SJCRH30 (cell line): ENCODE results near the gene SEMA4F. TPM values are rescaled to one million over a fixed set of nuclear protein-coding genes. Genes with fewer than 3 reads are reported as not detected.

Experiments used
- DNase-seq, 2 experiments: peaks; one replicate each; pipeline ENCODE4 v3.0.0-alpha.2; 2015 to 2020
- H3K27ac ChIP-seq: fragments of 250-450 bp; sonication (Bioruptor Pico); 2 replicates; pipeline ENCODE4 v1.5.1; 2020; ENCODE audit warnings: mild to moderate bottlenecking, moderate library complexity
- H3K27me3 ChIP-seq: fragments of 250-450 bp; sonication (Bioruptor Pico); 2 replicates; pipeline ENCODE4 v1.5.1; 2020; ENCODE audit warnings: mild to moderate bottlenecking, moderate library complexity
- H3K36me3 ChIP-seq: fragments of 250-450 bp; sonication (Bioruptor Pico); 2 replicates; pipeline ENCODE4 v1.5.1; 2020; ENCODE audit warnings: mild to moderate bottlenecking, moderate library complexity
- H3K4me1 ChIP-seq: fragments of 250-450 bp; sonication (Bioruptor Pico); 2 replicates; pipeline ENCODE4 v1.5.1; 2020; ENCODE audit warnings: mild to moderate bottlenecking, moderate library complexity
- H3K4me3 ChIP-seq: fragments of 250-450 bp; sonication (Bioruptor Pico); 2 replicates; pipeline ENCODE4 v1.5.1; 2020; ENCODE audit warnings: mild to moderate bottlenecking, moderate library complexity
- H3K9me3 ChIP-seq: fragments of 250-450 bp; sonication (Bioruptor Pico); replicated peaks from 2 replicates; pipeline ENCODE4 v1.5.1; 2020; ENCODE audit warnings: mild to moderate bottlenecking, moderate library complexity
- total RNA-seq: library from RNA; depleted of rRNA; stranded (reverse); fragments of >200 nt; shearing (Covaris generic); gene quantifications from 2 replicates; pipeline ENCODE4 v1.2.3, GENCODE V29; 2014

The SEMA4F gene
- total RNA-seq, 1 experiment from 2014 or later, result 5.6 TPM

DNA sequence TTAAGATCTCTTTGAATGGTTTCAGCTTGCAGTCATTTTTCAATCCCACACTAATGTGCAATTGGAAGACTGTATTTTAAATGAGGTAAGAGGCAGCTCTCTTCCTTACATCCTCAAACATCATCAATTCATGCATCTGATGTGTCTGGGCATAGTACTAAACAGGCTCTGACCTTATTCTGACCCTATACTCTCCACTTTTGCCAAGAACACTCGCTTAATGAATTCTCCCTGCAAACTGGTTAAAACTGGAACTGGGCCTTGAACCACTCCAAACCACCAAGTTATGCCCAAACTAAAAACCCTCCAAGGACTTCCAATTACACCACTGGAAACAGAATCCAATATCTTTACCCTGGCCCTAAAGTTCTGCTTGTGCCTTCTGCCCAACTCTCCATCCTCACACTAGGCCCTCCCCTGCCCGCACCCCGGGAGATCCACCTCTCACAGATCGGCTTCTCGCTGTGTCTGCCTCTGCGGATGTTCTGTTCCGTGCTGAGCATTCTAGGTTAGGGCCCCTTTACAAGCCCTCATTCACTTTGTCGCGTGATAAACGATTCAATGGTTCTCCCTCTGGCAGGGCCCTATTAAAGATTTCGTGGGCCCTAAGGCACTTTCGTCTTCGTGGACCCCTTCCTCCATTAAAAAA, 7.1 kb upstream of the SEMA4F start:
- no peaks in the 10 kb centered on the region for H3K4me1 ChIP-seq
- no peak for DNase-seq
- H3K4me3 ChIP-seq, result no peak overlapping the region
- no peaks in the 10 kb centered on the region for H3K36me3 ChIP-seq
- no peaks in the 10 kb centered on the region for H3K9me3 ChIP-seq
- no peaks in the 10 kb centered on the region for H3K27me3 ChIP-seq
- H3K27ac ChIP-seq, result no peak overlapping the region

DNA sequence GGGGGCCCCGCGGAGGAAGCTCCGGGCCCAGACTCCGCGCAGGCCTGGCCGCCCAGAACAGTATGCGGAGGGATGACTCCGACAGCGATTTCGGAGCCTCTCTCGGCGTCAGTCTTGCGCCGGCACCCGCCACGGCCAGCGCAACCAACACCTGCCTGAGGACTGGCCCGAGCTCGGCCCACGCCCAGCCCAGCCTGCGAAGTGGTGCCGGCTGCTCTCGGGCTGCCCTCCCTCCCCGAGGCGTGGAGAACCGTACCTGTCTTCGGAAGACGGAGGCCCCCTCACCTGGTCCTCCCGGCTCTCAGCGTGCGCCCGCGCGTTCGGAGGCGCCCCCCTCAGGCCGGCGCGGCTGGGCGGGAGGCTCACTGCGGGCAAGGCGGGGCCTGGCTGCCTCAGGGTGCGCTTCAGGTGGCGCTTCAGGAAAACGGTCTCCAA, 6.0 kb upstream of the SEMA4F start, which contains the start of gene M1AP:
TSS of gene M1AP (minus strand) at position 322 of the 435 bp plus-strand sequence. CDS start 8,055 bp downstream, outside the sequence.
- DNase-seq, result no peak
- no peaks in the 10 kb centered on the region for H3K27me3 ChIP-seq
- no peaks in the 10 kb centered on the region for H3K9me3 ChIP-seq
- no peaks in the 10 kb centered on the region for H3K4me1 ChIP-seq
- H3K4me3 ChIP-seq, result no peak within 1 kb of the TSS
- no peaks in the 10 kb centered on the region for H3K36me3 ChIP-seq
- H3K27ac ChIP-seq, result no peak within 1 kb of the TSS

DNA sequence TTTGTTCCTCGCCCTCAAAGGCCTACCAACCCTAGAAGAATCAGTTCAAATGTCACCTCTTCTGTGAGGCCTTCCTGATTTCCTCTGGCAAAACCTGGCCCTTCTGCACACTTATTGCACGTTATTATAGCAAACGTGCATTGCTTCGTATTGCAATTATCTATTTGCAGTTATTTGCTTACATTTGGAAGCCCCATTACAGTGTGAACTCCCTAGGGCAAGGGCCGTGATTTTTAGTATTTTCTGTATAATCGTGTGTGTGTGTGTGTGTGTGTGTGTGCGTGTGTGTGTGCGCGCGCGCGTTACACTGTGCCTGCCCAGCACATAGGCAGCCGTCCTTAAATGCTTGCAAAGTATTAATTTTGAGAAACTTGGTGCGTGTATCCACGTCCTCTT, 460 bp upstream of the SEMA4F start:
- H3K4me1 ChIP-seq, result no peaks in the 10 kb centered on the region
- no peaks in the 10 kb centered on the region for H3K9me3 ChIP-seq
- peak overlapping the region; percentile 64 for H3K4me3 ChIP-seq
- H3K27me3 ChIP-seq, result no peaks in the 10 kb centered on the region
- H3K27ac ChIP-seq, result no peak overlapping the region
- H3K36me3 ChIP-seq, result no peaks in the 10 kb centered on the region
- no peak for DNase-seq

- H3K9me3 ChIP-seq, result no peaks in the 10 kb centered on the region
- no peaks in the 10 kb centered on the region for H3K4me1 ChIP-seq
- DNase-seq, result no peak
- no peak overlapping the region for H3K27ac ChIP-seq
- no peak overlapping the region for H3K4me3 ChIP-seq
- no peaks in the 10 kb centered on the region for H3K27me3 ChIP-seq
- H3K36me3 ChIP-seq, result no peaks in the 10 kb centered on the region
These were observed 1.5 kb downstream of the SEMA4F start for GRCh38 chr2:74655579-74655978.

GRCh38 chr2:74658516-74658915, 4.5 kb downstream of the SEMA4F start:
- no peak overlapping the region for H3K27ac ChIP-seq
- no peaks in the 10 kb centered on the region for H3K27me3 ChIP-seq
- H3K4me3 ChIP-seq, result no peak overlapping the region
- no peaks in the 10 kb centered on the region for H3K4me1 ChIP-seq
- no peaks in the 10 kb centered on the region for H3K9me3 ChIP-seq
- no peaks in the 10 kb centered on the region for H3K36me3 ChIP-seq
- DNase-seq, result no peak

GRCh38 chr2:74659462-74659861, 5.4 kb downstream of the SEMA4F start:
- no peaks in the 10 kb centered on the region for H3K36me3 ChIP-seq
- DNase-seq, result no peak
- H3K4me3 ChIP-seq, result no peak overlapping the region
- no peak overlapping the region for H3K27ac ChIP-seq
- no peaks in the 10 kb centered on the region for H3K27me3 ChIP-seq
- no peaks in the 10 kb centered on the region for H3K4me1 ChIP-seq
- H3K9me3 ChIP-seq, result no peaks in the 10 kb centered on the region

- no peaks in the 10 kb centered on the region for H3K36me3 ChIP-seq
- H3K4me1 ChIP-seq, result no peaks in the 10 kb centered on the region
- no peak overlapping the region for H3K4me3 ChIP-seq
- no peaks in the 10 kb centered on the region for H3K27me3 ChIP-seq
- no peak overlapping the region for H3K27ac ChIP-seq
- no peak for DNase-seq
- no peaks in the 10 kb centered on the region for H3K9me3 ChIP-seq
These were observed 14.0 kb downstream of the SEMA4F start for GRCh38 chr2:74668087-74668486.

GRCh38 chr2:74670263-74670662, 16.2 kb downstream of the SEMA4F start:
- Histone ChIP-seq H3K4me3 (no peak overlapping the region), H3K9me3 (no peaks in the 10 kb centered on the region), H3K27me3 (no peaks in the 10 kb centered on the region), H3K36me3 (no peaks in the 10 kb centered on the region), H3K27ac (no peak overlapping the region), H3K4me1 (no peaks in the 10 kb centered on the region)
- DNase-seq, result no peak

DNA sequence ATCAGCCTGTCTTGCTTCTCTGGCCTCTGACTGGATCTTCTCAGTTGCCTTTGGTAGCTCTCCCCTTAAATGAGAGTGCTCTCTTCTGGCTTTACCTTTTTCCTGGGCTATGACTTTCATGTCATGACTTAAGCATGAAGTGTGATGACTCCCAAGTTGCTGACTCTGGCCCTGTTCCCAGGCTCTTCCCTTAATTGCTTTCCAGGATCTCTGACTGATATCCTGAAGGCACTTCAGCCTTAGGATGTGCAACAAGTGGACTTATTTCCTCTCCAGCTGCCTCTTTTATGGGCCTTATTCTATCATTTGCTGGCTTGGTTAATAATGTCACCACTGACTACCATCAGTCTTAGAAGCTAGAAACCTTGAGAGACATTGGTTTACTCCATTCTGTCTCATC, 17.4 kb downstream of the SEMA4F start:
- no peak overlapping the region for H3K4me3 ChIP-seq
- H3K4me1 ChIP-seq, result no peaks in the 10 kb centered on the region
- H3K27ac ChIP-seq, result no peak overlapping the region
- no peaks in the 10 kb centered on the region for H3K9me3 ChIP-seq
- no peak for DNase-seq
- no peaks in the 10 kb centered on the region for H3K36me3 ChIP-seq
- H3K27me3 ChIP-seq, result no peaks in the 10 kb centered on the region

DNA sequence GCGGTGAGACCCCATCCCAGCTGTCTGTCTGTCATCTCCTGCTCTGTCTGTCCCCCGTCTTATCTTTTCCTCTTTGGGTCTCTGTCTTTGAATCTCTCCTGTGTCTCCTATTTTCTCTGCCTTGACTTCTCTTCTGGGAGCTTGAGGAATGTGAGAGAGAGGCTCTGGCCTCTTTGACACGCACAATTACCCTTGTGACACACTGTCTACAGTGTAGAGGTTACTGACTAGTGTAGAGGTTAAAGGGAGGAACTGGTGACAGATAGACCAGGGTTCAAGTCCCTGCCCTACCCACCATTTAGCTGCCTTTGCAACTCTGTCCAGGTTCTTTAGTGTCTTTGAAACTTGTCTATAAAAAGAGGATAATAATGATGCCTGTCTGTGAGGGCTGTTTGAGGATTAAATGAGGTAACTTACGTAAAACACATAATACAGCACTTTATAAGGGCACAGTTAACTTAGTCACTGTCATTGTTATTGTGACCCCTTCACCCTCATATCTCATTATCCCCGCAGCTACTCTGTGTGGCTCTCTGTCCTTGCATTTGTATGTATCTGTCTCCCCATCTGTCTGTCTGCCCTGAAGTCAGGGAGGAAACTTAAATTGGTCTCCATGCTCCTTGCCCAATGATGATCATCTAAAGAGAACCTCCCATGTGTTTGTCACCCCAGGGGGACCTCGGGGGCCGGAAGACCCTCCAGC, 19.9 kb downstream of the SEMA4F start:
- no peak overlapping the region for H3K27ac ChIP-seq
- no peak overlapping the region for H3K4me3 ChIP-seq
- no peaks in the 10 kb centered on the region for H3K4me1 ChIP-seq
- no peaks in the 10 kb centered on the region for H3K36me3 ChIP-seq
- no peaks in the 10 kb centered on the region for H3K9me3 ChIP-seq
- no peak for DNase-seq
- H3K27me3 ChIP-seq, result no peaks in the 10 kb centered on the region

GRCh38 chr2:74675090-74675489, 21.0 kb downstream of the SEMA4F start:
- Histone ChIP-seq H3K36me3 (no peaks in the 10 kb centered on the region), H3K4me3 (no peak overlapping the region), H3K4me1 (no peaks in the 10 kb centered on the region), H3K27me3 (no peaks in the 10 kb centered on the region), H3K9me3 (no peaks in the 10 kb centered on the region), H3K27ac (no peak overlapping the region)
- no peak for DNase-seq

DNA sequence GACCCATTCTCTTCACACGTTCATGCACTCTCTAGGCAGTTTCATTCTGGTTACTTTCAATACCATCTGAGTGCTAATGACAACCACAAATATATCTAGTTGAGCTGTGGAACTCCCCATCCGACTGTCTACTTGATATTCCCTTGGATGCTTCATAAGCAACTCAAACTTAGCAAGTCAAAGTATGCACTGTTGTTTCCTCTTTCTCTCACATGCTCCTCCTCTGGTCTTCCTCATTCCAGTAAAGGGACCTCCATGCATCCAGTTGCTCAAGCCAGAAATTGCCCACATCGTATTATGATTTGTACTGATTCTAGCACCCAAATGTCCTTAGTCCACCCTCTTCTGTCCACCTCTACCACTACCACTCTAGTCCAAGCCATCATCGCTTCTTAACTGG, 22.3 kb downstream of the SEMA4F start:
- no peaks in the 10 kb centered on the region for H3K36me3 ChIP-seq
- DNase-seq, result no peak
- H3K4me1 ChIP-seq, result no peaks in the 10 kb centered on the region
- H3K27me3 ChIP-seq, result no peaks in the 10 kb centered on the region
- H3K4me3 ChIP-seq, result no peak overlapping the region
- no peak overlapping the region for H3K27ac ChIP-seq
- H3K9me3 ChIP-seq, result no peaks in the 10 kb centered on the region

DNA sequence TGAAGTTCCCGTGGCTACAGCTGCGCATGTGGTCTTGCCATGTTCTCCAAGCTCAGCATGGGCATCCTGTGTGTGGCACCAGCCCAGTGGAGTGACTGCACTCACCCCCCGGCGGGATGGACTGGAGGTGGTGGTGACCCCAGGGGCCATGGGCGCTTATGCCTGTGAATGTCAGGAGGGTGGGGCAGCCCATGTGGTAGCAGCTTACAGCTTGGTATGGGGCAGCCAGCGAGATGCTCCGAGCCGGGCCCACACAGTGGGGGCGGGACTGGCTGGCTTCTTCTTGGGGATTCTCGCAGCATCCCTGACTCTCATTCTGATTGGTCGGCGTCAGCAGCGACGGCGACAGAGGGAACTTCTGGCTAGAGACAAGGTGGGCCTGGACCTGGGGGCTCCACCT, 25.6 kb downstream of the SEMA4F start:
- no peak for DNase-seq
- no peaks in the 10 kb centered on the region for H3K9me3 ChIP-seq

DNA sequence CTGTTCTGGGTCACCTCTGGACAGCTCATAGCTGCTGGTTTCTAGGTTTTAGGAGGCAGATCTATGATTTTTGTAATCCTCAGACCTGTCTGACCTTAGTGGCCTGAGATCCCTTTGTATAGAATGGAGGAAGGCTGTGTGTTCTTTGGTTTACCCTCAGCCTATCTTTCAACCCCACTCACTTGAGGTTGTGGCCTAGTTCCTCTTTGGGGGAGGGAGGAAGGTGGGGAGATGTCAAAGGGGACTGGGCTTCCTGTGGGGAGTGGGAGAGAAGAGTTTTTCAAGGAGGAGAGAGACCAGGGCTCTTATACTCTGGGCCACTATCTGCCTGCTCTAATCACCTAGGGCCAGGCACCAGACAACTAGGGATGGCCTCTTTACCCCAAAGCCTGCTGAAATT, 28.5 kb downstream of the SEMA4F start:
- Histone ChIP-seq H3K4me3 (no peak overlapping the region), H3K27me3 (no peaks in the 10 kb centered on the region), H3K27ac (no peak overlapping the region), H3K4me1 (no peaks in the 10 kb centered on the region), H3K9me3 (no peaks in the 10 kb centered on the region), H3K36me3 (no peaks in the 10 kb centered on the region)
- no peak for DNase-seq

More for the DNA sequence above, 25.6 kb downstream of the SEMA4F start:
- no peak overlapping the region for H3K4me3 ChIP-seq
- no peaks in the 10 kb centered on the region for H3K36me3 ChIP-seq
- no peaks in the 10 kb centered on the region for H3K27me3 ChIP-seq
- no peaks in the 10 kb centered on the region for H3K4me1 ChIP-seq
- no peak overlapping the region for H3K27ac ChIP-seq

DNA sequence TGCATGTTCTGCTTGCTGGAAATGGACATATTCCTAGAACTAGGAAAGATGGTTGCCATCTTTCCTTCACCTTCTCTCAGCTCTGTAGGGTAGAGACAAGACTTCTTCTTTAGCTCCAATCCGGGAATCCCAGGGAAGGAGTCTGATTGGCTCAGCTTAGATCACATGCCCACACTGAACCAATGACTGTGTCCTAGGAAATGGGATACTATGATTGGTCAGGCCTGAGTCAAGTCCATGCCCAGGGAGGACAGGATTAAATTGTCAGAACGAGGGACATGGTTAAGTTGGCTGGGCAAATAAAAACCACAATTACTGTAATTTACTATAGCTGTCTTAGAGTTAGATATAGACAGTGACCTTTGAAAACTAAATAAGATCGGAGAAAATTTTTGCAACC, 31.4 kb downstream of the SEMA4F start:
- peak; percentile 16 to 39 for DNase-seq
- Histone ChIP-seq H3K4me1 (no peaks in the 10 kb centered on the region), H3K36me3 (no peaks in the 10 kb centered on the region), H3K27ac (no peak overlapping the region), H3K9me3 (no peaks in the 10 kb centered on the region), H3K4me3 (no peak overlapping the region), H3K27me3 (0 out of 2 replicates have a peak, but pooled peaks cover 4% of the 10 kb centered on the region)

DNA sequence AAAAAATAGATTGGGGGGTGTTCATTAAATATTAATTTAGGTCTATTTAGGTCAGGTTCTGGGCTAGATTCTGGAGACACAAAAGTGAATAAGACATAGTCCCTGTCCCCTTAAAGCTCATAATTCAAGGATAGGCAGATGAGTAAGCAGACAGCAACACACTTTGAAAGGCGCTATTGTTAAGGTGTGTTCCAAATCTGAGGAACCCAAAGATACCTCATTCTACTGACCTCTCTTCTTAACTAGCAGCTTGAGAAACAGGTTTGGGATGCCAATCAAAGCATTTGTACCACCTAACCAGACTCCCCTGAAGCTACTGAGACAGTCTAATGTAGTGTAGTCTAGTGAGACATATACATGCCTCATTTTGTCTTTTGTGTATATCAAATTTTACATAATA, 34.8 kb downstream of the SEMA4F start:
- no peaks in the 10 kb centered on the region for H3K36me3 ChIP-seq
- no peak overlapping the region for H3K27ac ChIP-seq
- DNase-seq, result no peak
- H3K27me3 ChIP-seq, result 0 out of 2 replicates have a peak, but pooled peaks cover 4% of the 10 kb centered on the region
- H3K4me3 ChIP-seq, result no peak overlapping the region
- no peaks in the 10 kb centered on the region for H3K4me1 ChIP-seq
- H3K9me3 ChIP-seq, result no peaks in the 10 kb centered on the region
